NCI-H1694 (cell line): Measurements from ENCODE around the gene IKBKE.

Source experiments
- DNase-seq: peaks from one replicate; lab custom pipeline; 2025; lab: John Stamatoyannopoulos, UW

IKBKE gene

GRCh38 chr1:206512851-206513180, 42.5 kb downstream of the IKBKE start:
- DNase-seq, result no peak

GRCh38 chr1:206513312-206514111, 43.2 kb downstream of the IKBKE start:
- DNase-seq, result peak; percentile 95

GRCh38 chr1:206514813-206515387, 44.6 kb downstream of the IKBKE start:
- DNase-seq, result no peak

- no peak for DNase-seq
These were observed 46.4 kb downstream of the IKBKE start for GRCh38 chr1:206516728-206516990.

- no peak for DNase-seq
These were observed 47.5 kb downstream of the IKBKE start for GRCh38 chr1:206517784-206518183.

GRCh38 chr1:206518206-206518605, 47.9 kb downstream of the IKBKE start:
- DNase-seq, result no peak

GRCh38 chr1:206518743-206519142, 48.5 kb downstream of the IKBKE start:
- DNase-seq, result no peak

GRCh38 chr1:206521127-206521526, 50.9 kb downstream of the IKBKE start:
- no peak for DNase-seq

GRCh38 chr1:206521694-206522402, 51.6 kb downstream of the IKBKE start:
- no peak for DNase-seq

- no peak for DNase-seq
These were observed 54.6 kb downstream of the IKBKE start for GRCh38 chr1:206524739-206525364.

GRCh38 chr1:206526064-206526911, 56.0 kb downstream of the IKBKE start:
- DNase-seq, result no peak

- no peak for DNase-seq
These were observed 59.1 kb downstream of the IKBKE start for GRCh38 chr1:206529425-206529824.

GRCh38 chr1:206532368-206532767, 62.1 kb downstream of the IKBKE start:
- DNase-seq, result no peak

- DNase-seq, result no peak
These were observed 64.3 kb downstream of the IKBKE start for GRCh38 chr1:206534552-206534951.

GRCh38 chr1:206535853-206536188, 65.5 kb downstream of the IKBKE start:
- DNase-seq, result no peak

- DNase-seq, result no peak
These were observed 66.9 kb downstream of the IKBKE start for GRCh38 chr1:206537141-206537540.

GRCh38 chr1:206538086-206538770, 68.0 kb downstream of the IKBKE start:
- DNase-seq, result no peak

GRCh38 chr1:206538901-206539640, 68.8 kb downstream of the IKBKE start:
- no peak for DNase-seq

GRCh38 chr1:206540044-206540780, 69.9 kb downstream of the IKBKE start:
- no peak for DNase-seq

GRCh38 chr1:206541236-206541833, 71.1 kb downstream of the IKBKE start:
- DNase-seq, result no peak
